ENCODE data around the gene ZNF792.

The ZNF792 gene

GRCh38 chr19:34938886-34939285 lies 25.1 kb downstream of the ZNF792 start:
- H3K79me1 ChIP-seq (replicated peaks; ENCODE audit: low read length, poor library complexity, severe bottlenecking): no peaks in the 10 kb centered on the region
- no peak overlapping the region for H4K91ac ChIP-seq (ENCODE audit: low read length)
- no peak overlapping the region for H3K23ac ChIP-seq (ENCODE audit: low read length in 2 of 2)
- H3K4ac ChIP-seq (ENCODE audit: low read depth in 1 of 2, low read length in 2 of 2): no peak overlapping the region
- 82% methylated on average over 7 of the region's 10 CpGs for WGBS
- H3K18ac ChIP-seq (ENCODE audit: low read depth in 1 of 2, low read length in 2 of 2): no peak overlapping the region
- H3K36me3 ChIP-seq (ENCODE audit: control insufficient read depth in 1 of 2, insufficient read depth in 2 of 2, low read depth in 1 of 2, low read length in 2 of 2): peaks cover 21 to 46% of the 10 kb centered on the region in 2 experiments
- H2AFZ ChIP-seq (ENCODE audit: low read depth, low read length): no peak overlapping the region
- no peak overlapping the region for H4K8ac ChIP-seq (ENCODE audit: low read length)
- no peak overlapping the region for H2BK15ac ChIP-seq (ENCODE audit: low read depth, poor library complexity, severe bottlenecking)
- no peak overlapping the region for H2BK5ac ChIP-seq (ENCODE audit: low read depth, low read length, poor library complexity, severe bottlenecking)
- H2BK12ac ChIP-seq (ENCODE audit: low read length in 2 of 2): no peak overlapping the region
- no peaks in the 10 kb centered on the region for H3K4me1 ChIP-seq (ENCODE audit: control insufficient read depth, insufficient read depth, low read depth, low read length)
- peaks cover 61% of the 10 kb centered on the region for H3K9me3 ChIP-seq (ENCODE audit: control insufficient read depth, low read length)
- H3K4me3 ChIP-seq (ENCODE audit: insufficient read depth in 1 of 2, low read depth in 1 of 2, low read length in 2 of 2): no peak overlapping the region
- H2BK120ac ChIP-seq (ENCODE audit: low read depth, low read length): no peak overlapping the region
- H3K27me3 ChIP-seq (ENCODE audit: control insufficient read depth in 1 of 2, insufficient read depth in 1 of 2, low read length in 2 of 2): no peaks in the 10 kb centered on the region
- H3K4me2 ChIP-seq (ENCODE audit: low read length, poor library complexity, severe bottlenecking): no peak overlapping the region
- no peak overlapping the region for H2AK5ac ChIP-seq (ENCODE audit: low read length, severe bottlenecking)
- H3K14ac ChIP-seq (ENCODE audit: low read length in 2 of 2): no peak overlapping the region
- H3K27ac ChIP-seq (ENCODE audit: low read length, poor library complexity, severe bottlenecking): no peak overlapping the region
- no peak for DNase-seq
- no peak overlapping the region for H3K9ac ChIP-seq (ENCODE audit: low read length)

GRCh38 chr19:34936184-34936583 lies 27.8 kb downstream of the ZNF792 start:
- no peak overlapping the region for H4K8ac ChIP-seq (ENCODE audit: low read length)
- no peak overlapping the region for H3K23ac ChIP-seq (ENCODE audit: low read length in 2 of 2)
- no peak for DNase-seq
- no peak overlapping the region for H3K27ac ChIP-seq (ENCODE audit: low read length, poor library complexity, severe bottlenecking)
- H3K9ac ChIP-seq (ENCODE audit: low read length): no peak overlapping the region
- H3K4me1 ChIP-seq (ENCODE audit: control insufficient read depth, insufficient read depth, low read depth, low read length): no peaks in the 10 kb centered on the region
- H3K36me3 ChIP-seq (ENCODE audit: control insufficient read depth in 1 of 2, insufficient read depth in 2 of 2, low read depth in 1 of 2, low read length in 2 of 2): peaks cover 24 to 50% of the 10 kb centered on the region in 2 experiments
- no peak overlapping the region for H4K91ac ChIP-seq (ENCODE audit: low read length)
- H3K27me3 ChIP-seq (ENCODE audit: control insufficient read depth in 1 of 2, insufficient read depth in 1 of 2, low read length in 2 of 2): no peaks in the 10 kb centered on the region
- no peak overlapping the region for H2BK5ac ChIP-seq (ENCODE audit: low read depth, low read length, poor library complexity, severe bottlenecking)
- H3K79me1 ChIP-seq (replicated peaks; ENCODE audit: low read length, poor library complexity, severe bottlenecking): no peaks in the 10 kb centered on the region
- H2BK15ac ChIP-seq (ENCODE audit: low read depth, poor library complexity, severe bottlenecking): no peak overlapping the region
- no peak overlapping the region for H3K4me3 ChIP-seq (ENCODE audit: insufficient read depth in 1 of 2, low read depth in 1 of 2, low read length in 2 of 2)
- no peak overlapping the region for H3K4me2 ChIP-seq (ENCODE audit: low read length, poor library complexity, severe bottlenecking)
- H3K14ac ChIP-seq (ENCODE audit: low read length in 2 of 2): no peak overlapping the region
- H2AFZ ChIP-seq (ENCODE audit: low read depth, low read length): no peak overlapping the region
- H2BK12ac ChIP-seq (ENCODE audit: low read length in 2 of 2): no peak overlapping the region
- WGBS: 97% methylated on average over 4 of the region's 4 CpGs
- no peak overlapping the region for H3K4ac ChIP-seq (ENCODE audit: low read depth in 1 of 2, low read length in 2 of 2)
- H2AK5ac ChIP-seq (ENCODE audit: low read length, severe bottlenecking): no peak overlapping the region
- H2BK120ac ChIP-seq (ENCODE audit: low read depth, low read length): no peak overlapping the region
- H3K9me3 ChIP-seq (ENCODE audit: control insufficient read depth, low read length): peaks cover 34% of the 10 kb centered on the region
- H3K18ac ChIP-seq (ENCODE audit: low read depth in 1 of 2, low read length in 2 of 2): no peak overlapping the region

- H4K91ac ChIP-seq (ENCODE audit: low read length): no peak overlapping the region
- H2BK120ac ChIP-seq (ENCODE audit: low read depth, low read length): no peak overlapping the region
- no peak overlapping the region for H3K18ac ChIP-seq (ENCODE audit: low read depth in 1 of 2, low read length in 2 of 2)
- H3K79me1 ChIP-seq (replicated peaks; ENCODE audit: low read length, poor library complexity, severe bottlenecking): peaks cover 15% of the 10 kb centered on the region
- H2BK15ac ChIP-seq (ENCODE audit: low read depth, poor library complexity, severe bottlenecking): no peak overlapping the region
- no peak overlapping the region for H2BK12ac ChIP-seq (ENCODE audit: low read length in 2 of 2)
- no peak overlapping the region for H3K4ac ChIP-seq (ENCODE audit: low read depth in 1 of 2, low read length in 2 of 2)
- H3K27me3 ChIP-seq (ENCODE audit: control insufficient read depth in 1 of 2, insufficient read depth in 1 of 2, low read length in 2 of 2): no peaks in the 10 kb centered on the region
- H3K36me3 ChIP-seq (ENCODE audit: control insufficient read depth in 1 of 2, insufficient read depth in 2 of 2, low read depth in 1 of 2, low read length in 2 of 2): peaks cover 17 to 47% of the 10 kb centered on the region in 2 experiments
- H3K9ac ChIP-seq (ENCODE audit: low read length): no peak overlapping the region
- H2AK5ac ChIP-seq (ENCODE audit: low read length, severe bottlenecking): no peak overlapping the region
- H2BK5ac ChIP-seq (ENCODE audit: low read depth, low read length, poor library complexity, severe bottlenecking): no peak overlapping the region
- peaks cover 3% of the 10 kb centered on the region for H3K4me1 ChIP-seq (ENCODE audit: control insufficient read depth, insufficient read depth, low read depth, low read length)
- no peak overlapping the region for H2AFZ ChIP-seq (ENCODE audit: low read depth, low read length)
- DNase-seq: no peak
- H4K8ac ChIP-seq (ENCODE audit: low read length): no peak overlapping the region
- H3K23ac ChIP-seq (ENCODE audit: low read length in 2 of 2): no peak overlapping the region
- H3K4me3 ChIP-seq (ENCODE audit: insufficient read depth in 1 of 2, low read depth in 1 of 2, low read length in 2 of 2): no peak overlapping the region
- no peak overlapping the region for H3K27ac ChIP-seq (ENCODE audit: low read length, poor library complexity, severe bottlenecking)
- 94% methylated on average over 5 of the region's 6 CpGs for WGBS
- H3K4me2 ChIP-seq (ENCODE audit: low read length, poor library complexity, severe bottlenecking): no peak overlapping the region
- no peak overlapping the region for H3K14ac ChIP-seq (ENCODE audit: low read length in 2 of 2)
- peaks cover 16% of the 10 kb centered on the region for H3K9me3 ChIP-seq (ENCODE audit: control insufficient read depth, low read length)
Measured at GRCh38 chr19:34932494-34932893, 31.5 kb downstream of the ZNF792 start.

DNA sequence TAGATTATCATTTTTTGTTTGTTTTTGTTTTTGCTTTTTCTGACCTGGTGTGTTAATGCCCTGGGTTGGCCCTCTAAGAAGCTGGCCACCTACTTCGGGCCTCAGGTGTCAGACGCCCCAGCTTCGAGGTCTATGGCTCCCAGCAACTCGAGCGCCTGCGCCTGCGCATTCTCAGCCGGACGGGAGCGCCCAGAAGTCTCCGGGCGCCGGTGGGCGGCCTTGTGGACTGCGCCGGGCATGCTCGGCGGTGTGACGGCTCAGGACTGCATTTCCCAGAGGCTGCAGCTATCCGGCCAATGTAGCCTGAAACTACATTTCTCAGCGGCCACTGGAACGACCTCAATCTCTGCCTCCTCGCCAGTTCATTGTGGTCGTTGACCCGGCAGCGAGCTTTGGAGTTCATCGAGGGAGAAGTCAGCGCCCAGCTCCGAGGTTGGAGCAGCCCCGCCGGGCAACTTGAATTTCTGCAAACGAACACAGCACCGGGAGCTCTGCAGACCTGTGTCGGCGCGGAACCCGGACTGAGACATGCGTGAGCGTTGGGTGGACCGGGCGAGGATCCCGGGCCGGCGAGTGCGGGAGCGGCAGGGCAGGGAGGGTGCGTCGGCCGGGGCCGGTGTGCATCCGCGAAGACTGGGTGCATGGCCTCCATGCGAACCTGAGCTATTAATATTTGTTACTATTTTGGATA lies 37.2 kb downstream of the ZNF792 start, which contains the start of gene ZNF30:
ZNF30 (plus strand) TSS at position 219 of the 691 bp plus-strand sequence. CDS start 3,045 bp downstream, outside the sequence.
- WGBS: under 1% methylated on average over 37 of the region's 53 CpGs
- Histone ChIP-seq H3K9me3 (ENCODE audit: control insufficient read depth, low read length) (no peaks in the 10 kb centered on the region), H3K4me1 (ENCODE audit: control insufficient read depth, insufficient read depth, low read depth, low read length) (peaks cover 3% of the 10 kb centered on the region), H3K36me3 (ENCODE audit: control insufficient read depth in 1 of 2, insufficient read depth in 2 of 2, low read depth in 1 of 2, low read length in 2 of 2) (peaks cover 0 to 8% of the 10 kb centered on the region in 2 experiments), H3K4me2 (ENCODE audit: low read length, poor library complexity, severe bottlenecking) (peak within 1 kb of the TSS; percentile 87), H2BK5ac (ENCODE audit: low read depth, low read length, poor library complexity, severe bottlenecking) (no peak within 1 kb of the TSS), H3K18ac (ENCODE audit: low read depth in 1 of 2, low read length in 2 of 2) (peak within 1 kb of the TSS; percentile 46 to 58), H3K14ac (ENCODE audit: low read length in 2 of 2) (no peak within 1 kb of the TSS), H3K27ac (ENCODE audit: low read length, poor library complexity, severe bottlenecking) (peak within 1 kb of the TSS; percentile 85), H3K23ac (ENCODE audit: low read length in 2 of 2) (peak within 1 kb of the TSS in 1 of 2 experiments; percentile 9), H2BK12ac (ENCODE audit: low read length in 2 of 2) (no peak within 1 kb of the TSS), H2AFZ (ENCODE audit: low read depth, low read length) (peak within 1 kb of the TSS; percentile 83), H3K79me1 (replicated peaks; ENCODE audit: low read length, poor library complexity, severe bottlenecking) (peaks cover 15% of the 10 kb centered on the region), H4K91ac (ENCODE audit: low read length) (no peak within 1 kb of the TSS), H2BK15ac (ENCODE audit: low read depth, poor library complexity, severe bottlenecking) (no peak within 1 kb of the TSS), H3K4ac (ENCODE audit: low read depth in 1 of 2, low read length in 2 of 2) (peak within 1 kb of the TSS in 1 of 2 experiments; percentile 24), H2AK5ac (ENCODE audit: low read length, severe bottlenecking) (no peak within 1 kb of the TSS), H4K8ac (ENCODE audit: low read length) (peak within 1 kb of the TSS; percentile 2), H2BK120ac (ENCODE audit: low read depth, low read length) (peak within 1 kb of the TSS; percentile 34), H3K27me3 (ENCODE audit: control insufficient read depth in 1 of 2, insufficient read depth in 1 of 2, low read length in 2 of 2) (no peaks in the 10 kb centered on the region), H3K9ac (ENCODE audit: low read length) (peak within 1 kb of the TSS; percentile 88), H3K4me3 (ENCODE audit: insufficient read depth in 1 of 2, low read depth in 1 of 2, low read length in 2 of 2) (peak within 1 kb of the TSS; percentile 66 to 94)
- DNase-seq: peak; percentile 92

Data from mesenchymal stem cell (in vitro differentiated cells and primary cell).